ENCODE results near the gene HOGA1. TPM values are rescaled to one million over a fixed set of nuclear protein-coding genes. Genes with fewer than 3 reads are reported as not detected.

The HOGA1 gene
- total and polyA plus RNA-seq, 3 experiments from 2014 or later = not detected

Other genes starting within 250 kb of the HOGA1 start
- 10 to 100 TPM in 1 of 2 experiments, 1 to 10 TPM in 1; 9.8 to 10.4 TPM for gene FRAT2, start 249.7 kb upstream of the HOGA1 start, total RNA-seq
- 18.7 TPM for gene FRAT2, start 249.7 kb upstream of the HOGA1 start, polyA plus RNA-seq
- gene RRP12, start 183.0 kb upstream of the HOGA1 start, total RNA-seq = 100 to 1,000 TPM; 102 to 111 TPM
- gene RRP12, start 183.0 kb upstream of the HOGA1 start, polyA plus RNA-seq = 11.6 TPM
- gene PGAM1, start 158.2 kb upstream of the HOGA1 start, total RNA-seq = 1,000 to 10,000 TPM; 1,086 to 1,097 TPM
- 309 TPM for gene PGAM1, start 158.2 kb upstream of the HOGA1 start, polyA plus RNA-seq
- 10 to 100 TPM; 61.0 to 64.8 TPM for gene EXOSC1, start 138.4 kb upstream of the HOGA1 start, total RNA-seq
- 83.0 TPM for gene EXOSC1, start 138.4 kb upstream of the HOGA1 start, polyA plus RNA-seq
- 10 to 100 TPM; 56.2 to 57.6 TPM for gene ZDHHC16, start 138.2 kb upstream of the HOGA1 start, total RNA-seq
- 26.4 TPM for gene ZDHHC16, start 138.2 kb upstream of the HOGA1 start, polyA plus RNA-seq
- 10 to 100 TPM; 85.7 to 89.3 TPM for gene MMS19, start 86.0 kb upstream of the HOGA1 start, total RNA-seq
- gene MMS19, start 86.0 kb upstream of the HOGA1 start, polyA plus RNA-seq = 27.5 TPM
- 1 to 10 TPM; 1.9 to 2.6 TPM for gene UBTD1, start 85.5 kb upstream of the HOGA1 start, total RNA-seq
- gene UBTD1, start 85.5 kb upstream of the HOGA1 start, polyA plus RNA-seq = 2.0 TPM
- not detected for gene ANKRD2, start 11.6 kb upstream of the HOGA1 start, total RNA-seq
- not detected for gene ANKRD2, start 11.6 kb upstream of the HOGA1 start, polyA plus RNA-seq
- gene C10orf62, start 5.3 kb downstream of the HOGA1 start, total RNA-seq = not detected
- gene C10orf62, start 5.3 kb downstream of the HOGA1 start, polyA plus RNA-seq = not detected
- 1 to 10 TPM; 2.7 to 3.1 TPM for gene MORN4, start 49.1 kb downstream of the HOGA1 start, total RNA-seq
- gene MORN4, start 49.1 kb downstream of the HOGA1 start, polyA plus RNA-seq = 1.7 TPM
- 10 to 100 TPM; 15.6 to 15.9 TPM for gene PI4K2A, start 56.3 kb downstream of the HOGA1 start, total RNA-seq
- 11.4 TPM for gene PI4K2A, start 56.3 kb downstream of the HOGA1 start, polyA plus RNA-seq
- 1 to 10 TPM; 2.3 TPM for gene AVPI1, start 102.9 kb downstream of the HOGA1 start, total RNA-seq
- 3.1 TPM for gene AVPI1, start 102.9 kb downstream of the HOGA1 start, polyA plus RNA-seq
- 1 to 10 TPM; 4.3 to 4.7 TPM for gene MARVELD1, start 129.3 kb downstream of the HOGA1 start, total RNA-seq
- 0.15 TPM for gene MARVELD1, start 129.3 kb downstream of the HOGA1 start, polyA plus RNA-seq
- 10 to 100 TPM; 27.4 to 28.6 TPM for gene ZFYVE27, start 152.7 kb downstream of the HOGA1 start, total RNA-seq
- gene ZFYVE27, start 152.7 kb downstream of the HOGA1 start, polyA plus RNA-seq = 31.4 TPM
- gene SFRP5, start 187.6 kb downstream of the HOGA1 start, total RNA-seq = not detected
- 0.54 TPM for gene SFRP5, start 187.6 kb downstream of the HOGA1 start, polyA plus RNA-seq